Measurements from ENCODE around the gene PLXNB3.

Gene PLXNB3

DNA sequence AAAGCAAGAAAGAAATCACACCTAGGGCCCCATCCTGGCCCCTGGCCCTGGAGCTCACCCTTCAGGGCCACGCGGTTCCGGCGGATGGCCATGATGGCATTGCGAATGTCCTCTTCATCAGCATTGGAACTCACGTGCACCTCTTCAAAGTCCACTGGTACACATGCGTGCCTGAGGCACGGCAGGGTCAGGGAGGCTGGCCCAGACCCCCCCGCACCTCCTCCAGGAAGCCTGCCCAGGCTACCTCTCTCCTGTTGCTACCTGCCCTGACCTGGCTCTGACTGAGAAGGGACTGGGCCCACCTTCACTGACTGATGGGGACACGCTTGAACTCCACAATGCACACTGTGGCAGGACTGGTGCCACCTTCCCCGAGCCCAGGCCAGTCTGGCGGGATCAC is 25.6 kb downstream of the PLXNB3 start:
- H3K4me3 ChIP-seq (replicated peaks in 1 of 2; ENCODE audit: low read depth in 2 of 2, low read length in 2 of 2) = no peak overlapping the region
- TF ChIP-seq, protein P1, sequence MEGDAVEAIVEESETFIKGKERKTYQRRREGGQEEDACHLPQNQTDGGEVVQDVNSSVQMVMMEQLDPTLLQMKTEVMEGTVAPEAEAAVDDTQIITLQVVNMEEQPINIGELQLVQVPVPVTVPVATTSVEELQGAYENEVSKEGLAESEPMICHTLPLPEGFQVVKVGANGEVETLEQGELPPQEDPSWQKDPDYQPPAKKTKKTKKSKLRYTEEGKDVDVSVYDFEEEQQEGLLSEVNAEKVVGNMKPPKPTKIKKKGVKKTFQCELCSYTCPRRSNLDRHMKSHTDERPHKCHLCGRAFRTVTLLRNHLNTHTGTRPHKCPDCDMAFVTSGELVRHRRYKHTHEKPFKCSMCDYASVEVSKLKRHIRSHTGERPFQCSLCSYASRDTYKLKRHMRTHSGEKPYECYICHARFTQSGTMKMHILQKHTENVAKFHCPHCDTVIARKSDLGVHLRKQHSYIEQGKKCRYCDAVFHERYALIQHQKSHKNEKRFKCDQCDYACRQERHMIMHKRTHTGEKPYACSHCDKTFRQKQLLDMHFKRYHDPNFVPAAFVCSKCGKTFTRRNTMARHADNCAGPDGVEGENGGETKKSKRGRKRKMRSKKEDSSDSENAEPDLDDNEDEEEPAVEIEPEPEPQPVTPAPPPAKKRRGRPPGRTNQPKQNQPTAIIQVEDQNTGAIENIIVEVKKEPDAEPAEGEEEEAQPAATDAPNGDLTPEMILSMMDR (IDR thresholded peaks at IDR 0.05; ENCODE audit: low read depth, low read length) = no peak
- DNase-seq (ENCODE audit: low read depth in 2 of 2) = no peak

DNA sequence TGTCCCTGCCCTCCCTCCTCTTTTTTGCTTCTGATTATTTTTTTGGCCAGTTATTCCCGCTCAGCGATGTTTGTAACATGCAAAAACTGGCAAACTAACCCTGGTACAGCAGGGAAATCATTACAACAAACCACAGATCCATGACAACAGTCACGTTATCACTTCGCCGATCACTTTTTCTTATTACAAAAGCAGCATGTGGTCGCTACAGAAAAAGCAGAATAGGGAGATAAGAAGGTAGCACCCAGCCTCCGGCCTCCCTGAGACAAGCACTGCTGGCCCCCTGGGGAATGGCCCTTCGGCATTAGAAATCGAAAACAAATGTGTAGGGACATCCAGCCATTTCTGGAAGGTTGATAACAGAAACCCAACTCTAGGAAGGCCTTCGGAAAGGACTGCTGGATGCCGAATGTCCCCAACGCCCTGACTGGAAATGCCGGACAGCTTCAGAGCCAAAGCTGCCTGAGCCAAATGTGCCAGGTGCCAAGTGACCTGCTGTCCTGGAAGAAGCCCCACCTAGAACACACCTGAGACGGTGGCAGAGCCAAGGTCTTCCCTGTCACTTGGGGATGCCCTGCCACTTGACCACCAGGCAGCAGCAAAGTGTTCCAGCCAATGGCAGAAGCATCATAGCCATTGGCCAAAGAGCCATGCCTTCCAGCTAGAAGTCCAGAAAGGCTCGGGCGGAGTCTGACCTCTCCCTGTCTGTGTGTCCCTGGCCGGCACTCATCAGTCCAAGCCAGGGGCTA is 27.2 kb downstream of the PLXNB3 start:
- TF ChIP-seq, protein P1 (IDR thresholded peaks at IDR 0.05; ENCODE audit: low read depth, low read length) = no peak
- no peak for DNase-seq (ENCODE audit: low read depth in 2 of 2)
- H3K4me3 ChIP-seq (replicated peaks in 1 of 2; ENCODE audit: low read depth in 2 of 2, low read length in 2 of 2) = no peak overlapping the region

DNA sequence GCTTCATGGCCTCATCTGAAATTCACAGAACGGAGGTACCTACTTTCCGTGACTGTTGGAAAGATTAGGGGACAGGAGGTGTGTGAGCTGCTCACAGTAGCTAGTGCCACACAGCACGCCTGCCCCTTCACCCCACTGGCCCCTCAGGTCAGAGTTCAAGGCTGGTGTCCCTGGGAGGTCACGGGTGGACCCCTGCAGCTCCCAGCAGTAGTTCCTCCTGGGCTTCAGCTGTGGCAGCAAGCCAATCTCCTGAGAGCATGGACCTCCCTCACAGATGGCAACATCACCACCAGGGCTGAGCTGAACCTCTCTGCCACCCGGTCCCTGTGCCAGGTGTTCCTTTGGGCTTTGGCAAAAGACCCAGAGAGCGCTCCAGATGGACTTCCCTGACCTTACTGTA is 28.3 kb downstream of the PLXNB3 start:
- H3K4me3 ChIP-seq (replicated peaks in 1 of 2; ENCODE audit: low read depth in 2 of 2, low read length in 2 of 2) = no peak overlapping the region
- TF ChIP-seq, protein P1 (IDR thresholded peaks at IDR 0.05; ENCODE audit: low read depth, low read length) = no peak
- DNase-seq (ENCODE audit: low read depth in 2 of 2) = no peak

GRCh38 chrX:153793291-153793690 is 29.2 kb downstream of the PLXNB3 start:
- peak; percentile 6 to 9 for DNase-seq (ENCODE audit: low read depth in 2 of 2)
- TF ChIP-seq, protein P1 (IDR thresholded peaks at IDR 0.05; ENCODE audit: low read depth, low read length) = no peak
- H3K4me3 ChIP-seq (replicated peaks in 1 of 2; ENCODE audit: low read depth in 2 of 2, low read length in 2 of 2) = peak overlapping the region; percentile 71 to 81

DNA sequence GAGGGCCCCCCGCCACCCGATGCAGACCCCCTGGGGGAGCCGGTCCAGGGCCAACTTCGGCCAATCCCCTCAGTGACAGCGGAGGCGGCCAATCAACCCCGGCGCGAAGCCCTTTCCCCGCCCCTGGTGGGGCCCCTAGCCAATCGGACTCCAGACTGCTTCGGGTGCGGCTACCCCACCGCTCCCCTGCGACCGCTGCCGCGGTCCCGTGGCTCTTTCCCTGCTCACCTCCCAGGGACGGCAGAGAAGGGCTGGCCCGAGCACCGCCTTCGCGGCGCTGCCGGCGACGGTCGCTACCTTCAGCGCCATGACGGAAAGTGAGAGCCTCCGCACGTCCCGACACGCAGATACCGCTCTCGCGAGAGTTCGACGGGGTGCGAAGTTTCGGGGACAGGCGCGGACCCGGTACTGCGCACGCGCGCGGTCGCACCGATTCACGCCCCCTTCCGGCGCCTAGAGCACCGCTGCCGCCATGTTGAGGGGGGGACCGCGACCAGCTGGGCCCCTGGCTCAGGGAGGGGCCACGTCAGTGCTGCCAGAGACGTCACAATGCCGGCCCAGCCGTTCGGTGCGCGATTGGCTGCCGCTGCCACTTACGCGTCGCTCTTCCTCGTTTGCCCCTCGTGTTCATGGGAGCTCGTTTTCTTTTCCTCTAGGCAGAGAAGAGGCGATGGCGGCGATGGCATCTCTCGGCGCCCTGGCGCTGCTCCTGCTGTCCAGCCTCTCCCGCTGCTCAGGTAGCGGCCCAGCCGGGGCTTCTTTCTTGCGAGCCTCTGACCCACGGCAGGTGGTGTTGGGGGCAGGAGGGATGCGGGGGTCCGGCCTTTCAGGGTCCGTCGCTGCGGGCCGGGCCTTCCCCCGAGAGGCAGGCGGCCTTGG is 30.2 kb downstream of the PLXNB3 start, which contains the start of the genes IDH3G and SSR4:
Gene IDH3G (minus strand): TSS at position 358 of the 879 bp plus-strand sequence. CDS start 49 bp downstream, at position 309.
Gene SSR4 (plus strand): TSS at position 651 of the 879 bp plus-strand sequence. CDS start 20 bp downstream, at position 671.
- DNase-seq (ENCODE audit: low read depth in 2 of 2) = peak; percentile 94 to 97
- TF ChIP-seq, protein P1 (IDR thresholded peaks at IDR 0.05; ENCODE audit: low read depth, low read length) = no peak

GRCh38 chrX:153794897-153795816 is 31.1 kb downstream of the PLXNB3 start:
- peak; percentile 10 to 12 for DNase-seq (ENCODE audit: low read depth in 2 of 2)
- TF ChIP-seq, protein P1 (IDR thresholded peaks at IDR 0.05; ENCODE audit: low read depth, low read length) = no peak
- H3K4me3 ChIP-seq (replicated peaks in 1 of 2; ENCODE audit: low read depth in 2 of 2, low read length in 2 of 2) = peak overlapping the region; percentile 72 to 78

More for the DNA sequence above, 30.2 kb downstream of the PLXNB3 start, which contains the start of the genes IDH3G and SSR4:
- peak within 1 kb of the TSS; percentile 78 to 81 for H3K4me3 ChIP-seq (replicated peaks in 1 of 2; ENCODE audit: low read depth in 2 of 2, low read length in 2 of 2)

Data from cardiac fibroblast (primary cell).